Tibial nerve (tissue), 4 donors: ENCODE results near the gene ZNF865. TPM values are rescaled to one million over a fixed set of nuclear protein-coding genes. Genes with fewer than 3 reads are reported as not detected.

Experiments
- DNase-seq, 2 donors: peaks; one replicate each; pipeline ENCODE4 v3.0.0-alpha.2; 2019; ENCODE audit warnings: low spot score in 2 of 2
- H3K27ac ChIP-seq, 4 donors: fragments of 200-600 bp; sonication (generic) in 3 of 4; one replicate each; pipeline ENCODE4 v1.5.1; 2017 to 2019; ENCODE audit warnings: mild to moderate bottlenecking in 1 of 4
- H3K27me3 ChIP-seq, 2 donors: fragments of 200-600 bp; sonication (generic) in 1 of 2; one replicate each; pipeline versions ENCODE4 v1.5.1 to v1.6.0; 2017 to 2019
- H3K36me3 ChIP-seq, 3 donors: fragments of 200-600 bp; sonication (generic); one replicate each; pipeline ENCODE4 v1.5.1; 2018 to 2019
- H3K4me1 ChIP-seq, 4 donors: fragments of 200-600 bp; sonication (generic) in 3 of 4; one replicate each; pipeline ENCODE4 v1.5.1; 2017 to 2019
- H3K4me3 ChIP-seq, 4 donors: fragments of 200-600 bp; sonication (generic) in 3 of 4; one replicate each; pipeline ENCODE4 v1.5.1; 2017 to 2019; ENCODE audit warnings: mild to moderate bottlenecking in 1 of 4, moderate library complexity in 1 of 4
- H3K9me3 ChIP-seq, 4 donors: fragments of 200-600 bp; sonication (generic) in 3 of 4; one replicate each; pipeline ENCODE4 v1.5.1; 2017 to 2019
- CTCF ChIP-seq, 5 experiments: fragments of 200-600 bp in 3 of 5; fragments of 450-650 bp in 2 of 5; sonication (generic) in 3 of 5; IDR thresholded peaks; one replicate each; pipeline ENCODE4 v1.5.1; 2016 to 2019; ENCODE audit warnings: antibody characterized with exemption in 5 of 5, mild to moderate bottlenecking in 3 of 5, moderate library complexity in 2 of 5
- EP300 ChIP-seq, 2 donors: sonication (generic); formaldehyde crosslinking; IDR thresholded peaks; one replicate each; pipeline ENCODE4 v1.6.1; 2017; ENCODE audit warnings: antibody characterized with exemption in 2 of 2, mild to moderate bottlenecking in 1 of 2
- POLR2A ChIP-seq, 2 donors: fragments of 450-650 bp; IDR thresholded peaks; one replicate each; pipeline ENCODE4 v1.6.1; 2017; ENCODE audit warnings: antibody characterized with exemption in 2 of 2, mild to moderate bottlenecking in 2 of 2, moderate library complexity in 2 of 2
- WGBS, 2 donors: methylation state at CpG; one replicate each; pipeline ENCODE4 v1.1.5; 2018; 5-methylcytosine and 5-hydroxymethylcytosine counted together
- total RNA-seq, 4 donors: library from RNA; depleted of rRNA; stranded (reverse); fragments of >200 nt; gene quantifications; one replicate each; pipeline ENCODE4 v1.1.0, GENCODE V29; 2016

The ZNF865 gene
- total RNA-seq, 4 donors from 2014 or later = 8.8 to 15.0 (median 12.7) TPM

- Histone ChIP-seq H3K36me3 (peaks cover 8 to 72% (median 44%) of the 10 kb centered on the region in 3 donors), H3K27ac (no peak overlapping the region), H3K4me3 (no peak overlapping the region), H3K27me3 (no peaks in the 10 kb centered on the region), H3K4me1 (peaks cover 0 to 54% (median 37%) of the 10 kb centered on the region in 4 donors), H3K9me3 (no peaks in the 10 kb centered on the region)
- TF ChIP-seq EP300 (IDR thresholded peaks at IDR 0.05) (no peak), POLR2A (IDR thresholded peaks at IDR 0.05) (no peak), CTCF (IDR thresholded peaks at IDR 0.05) (no peak)
- 65 to 71% methylated on average over 16 of the region's 16 CpGs for WGBS, 2 donors
- DNase-seq = no peak
Measured at GRCh38 chr19:55660991-55661390, 55.5 kb downstream of the ZNF865 start.

- Histone ChIP-seq H3K27me3 (no peaks in the 10 kb centered on the region), H3K36me3 (peaks cover 8 to 80% (median 50%) of the 10 kb centered on the region in 3 donors), H3K27ac (no peak overlapping the region), H3K4me3 (no peak overlapping the region), H3K9me3 (no peaks in the 10 kb centered on the region), H3K4me1 (peaks cover 0 to 46% (median 29%) of the 10 kb centered on the region in 4 donors)
- no peak for TF ChIP-seq POLR2A (IDR thresholded peaks at IDR 0.05)
- 57 to 63% methylated on average over 7 of the region's 7 CpGs for WGBS, 2 donors
- DNase-seq = no peak
Measured at GRCh38 chr19:55661826-55662225, 56.4 kb downstream of the ZNF865 start.

GRCh38 chr19:55663846-55664536, 58.5 kb downstream of the ZNF865 start:
- peaks cover 0 to 24% (median 7%) of the 10 kb centered on the region in 4 donors for H3K4me1 ChIP-seq
- no peak for TF ChIP-seq EP300 (IDR thresholded peaks at IDR 0.05)
- DNase-seq = no peak
- H3K27ac ChIP-seq = no peak overlapping the region
- no peaks in the 10 kb centered on the region for H3K9me3 ChIP-seq
- no peaks in the 10 kb centered on the region for H3K27me3 ChIP-seq
- no peak overlapping the region for H3K4me3 ChIP-seq
- 85 to 87% methylated on average over 19 to 20 of the region's 20 CpGs for WGBS, 2 donors
- H3K36me3 ChIP-seq = peaks cover 14 to 100% (median 56%) of the 10 kb centered on the region in 3 donors

- DNase-seq = no peak
- 86% methylated on average over 8 to 10 of the region's 12 CpGs for WGBS, 2 donors
- Histone ChIP-seq H3K27me3 (no peaks in the 10 kb centered on the region), H3K4me1 (peaks cover 0 to 5% (median 0%) of the 10 kb centered on the region in 4 donors), H3K4me3 (no peak overlapping the region), H3K27ac (no peak overlapping the region), H3K9me3 (no peaks in the 10 kb centered on the region), H3K36me3 (peaks cover 10 to 100% (median 57%) of the 10 kb centered on the region in 3 donors)
- TF ChIP-seq EP300 (IDR thresholded peaks at IDR 0.05) (no peak), POLR2A (IDR thresholded peaks at IDR 0.05) (no peak), CTCF (IDR thresholded peaks at IDR 0.05) (no peak)
Measured at GRCh38 chr19:55666343-55667005, 61.0 kb downstream of the ZNF865 start.

Other genes with a start within 250 kb of the ZNF865 start
- not detected for gene GARIN5B, start 242.4 kb upstream of the ZNF865 start, total RNA-seq
- gene IL11, start 235.2 kb upstream of the ZNF865 start, total RNA-seq = under 1 TPM in 1 of 4 donors, not detected in 3; 0.21 TPM
- 1 to 10 TPM in 1 of 4 donors, not detected in 3; 2.7 TPM for gene TMEM190, start 228.8 kb upstream of the ZNF865 start, total RNA-seq
- gene TMEM238, start 221.4 kb upstream of the ZNF865 start, total RNA-seq = 1 to 10 TPM in 2 of 4 donors, under 1 TPM in 2; 0.63 to 7.5 (median 2.6) TPM
- gene RPL28, start 219.7 kb upstream of the ZNF865 start, total RNA-seq = 100 to 1,000 TPM; 266 to 574 (median 354) TPM
- 10 to 100 TPM in 2 of 4 donors, 1 to 10 TPM in 2; 8.0 to 16.2 (median 9.9) TPM for gene UBE2S, start 197.9 kb upstream of the ZNF865 start, total RNA-seq
- gene SHISA7, start 162.3 kb upstream of the ZNF865 start, total RNA-seq = 1 to 10 TPM in 3 of 4 donors, under 1 TPM in 1; 0.42 to 4.1 (median 2.0) TPM
- gene ISOC2, start 144.0 kb upstream of the ZNF865 start, total RNA-seq = 10 to 100 TPM; 38.0 to 80.4 (median 65.9) TPM
- not detected for gene C19orf85, start 140.9 kb upstream of the ZNF865 start, total RNA-seq
- gene ZNF628, start 129.0 kb upstream of the ZNF865 start, total RNA-seq = 10 to 100 TPM in 1 of 4 donors, 1 to 10 TPM in 3; 3.5 to 16.8 (median 4.0) TPM
- gene NAT14, start 120.5 kb upstream of the ZNF865 start, total RNA-seq = 1 to 10 TPM; 3.1 to 8.0 (median 4.3) TPM
- 10 to 100 TPM in 1 of 4 donors, 1 to 10 TPM in 3; 3.9 to 14.5 (median 7.2) TPM for gene SSC5D, start 117.2 kb upstream of the ZNF865 start, total RNA-seq
- not detected for gene SBK2, start 68.5 kb upstream of the ZNF865 start, total RNA-seq
- under 1 TPM in 1 of 4 donors, not detected in 3; 0.59 TPM for gene SBK3, start 60.1 kb upstream of the ZNF865 start, total RNA-seq
- 1 to 10 TPM; 2.0 to 5.3 (median 4.2) TPM for gene ZNF579, start 24.8 kb upstream of the ZNF865 start, total RNA-seq
- 10 to 100 TPM in 1 of 4 donors, 1 to 10 TPM in 3; 4.8 to 11.7 (median 7.9) TPM for gene FIZ1, start 6.1 kb upstream of the ZNF865 start, total RNA-seq
- 10 to 100 TPM; 23.1 to 35.0 (median 27.0) TPM for gene ZNF524, start 5.4 kb upstream of the ZNF865 start, total RNA-seq
- 1 to 10 TPM; 1.5 to 6.9 (median 1.9) TPM for gene ZNF784, start 18.9 kb downstream of the ZNF865 start, total RNA-seq
- gene ZNF580, start 35.4 kb downstream of the ZNF865 start, total RNA-seq = 10 to 100 TPM; 24.1 to 67.5 (median 35.0) TPM
- 10 to 100 TPM in 2 of 4 donors, 1 to 10 TPM in 2; 5.7 to 19.4 (median 8.8) TPM for gene ZNF581, start 38.0 kb downstream of the ZNF865 start, total RNA-seq
- 10 to 100 TPM; 14.5 to 39.6 (median 16.1) TPM for gene CCDC106, start 42.6 kb downstream of the ZNF865 start, total RNA-seq
- gene U2AF2, start 49.4 kb downstream of the ZNF865 start, total RNA-seq = 100 to 1,000 TPM; 115 to 242 (median 141) TPM
- gene EPN1, start 69.6 kb downstream of the ZNF865 start, total RNA-seq = 100 to 1,000 TPM in 3 of 4 donors, 10 to 100 TPM in 1; 92.0 to 164 (median 118) TPM
- not detected for gene NLRP9, start 132.8 kb downstream of the ZNF865 start, total RNA-seq
- 1 to 10 TPM in 1 of 4 donors, not detected in 3; 1.2 TPM for gene RFPL4A, start 153.4 kb downstream of the ZNF865 start, total RNA-seq
- gene RFPL4AL1, start 163.5 kb downstream of the ZNF865 start, total RNA-seq = not detected
- not detected for gene NLRP11, start 226.4 kb downstream of the ZNF865 start, total RNA-seq
- gene NLRP4, start 230.9 kb downstream of the ZNF865 start, total RNA-seq = not detected